PC-3 (cell line): ENCODE data around the gene CRYZL1. TPM values are rescaled to one million over a fixed set of nuclear protein-coding genes. Genes with fewer than 3 reads are reported as not detected.

Experiments used
- ATAC-seq: fragments of 200-7000 bp; cut with Tn5 transposase; 2 replicates; pipeline ENCODE4 v1.9.1; 2020; ENCODE audit warnings: mild to moderate bottlenecking, moderate library complexity
- BruUV-seq: library from RNA; stranded (reverse); fragments of 400-500 nt; replicated peaks from 2 replicates; lab custom pipeline; 2021; lab: Mats Ljungman, UMichigan
- CTCF ChIA-PET: fragments of 300-600 bp; sonication (Branson Sonifier 250); formaldehyde crosslinking; loops from one replicate; lab custom pipeline; 2022; ENCODE audit warnings: antibody characterized with exemption; lab: Charles Lee
- POLR2A ChIA-PET: fragments of 300-600 bp; sonication (Branson Sonifier 250); formaldehyde crosslinking; loops from one replicate; lab custom pipeline; 2022; ENCODE audit warnings: antibody characterized with exemption; ENCODE audit not compliant: unreplicated experiment; lab: Charles Lee
- DNase-seq: peaks from one replicate; pipeline ENCODE4 v3.0.0-alpha.2; 2015
- H2AFZ ChIP-seq: fragments of 300-600 bp; sonication (generic); 2 replicates; pipeline ENCODE4 v1.6.0; 2016; ENCODE audit warnings: antibody characterized with exemption, low read length
- H3F3A ChIP-seq: fragments of 300-600 bp; sonication (generic); one replicate; pipeline ENCODE4 v1.6.0; 2017; ENCODE audit warnings: antibody characterized with exemption, low read length, control low read depth, mild to moderate bottlenecking; ENCODE audit not compliant: unreplicated experiment
- H3K27ac ChIP-seq: fragments of 300-600 bp; sonication (generic); 2 replicates; pipeline ENCODE4 v1.5.1; 2016; ENCODE audit warnings: mild to moderate bottlenecking, low read length
- H3K27me3 ChIP-seq: fragments of 300-600 bp; sonication (generic); 2 replicates; pipeline ENCODE4 v1.6.1; 2016; ENCODE audit warnings: low read length, mixed read lengths
- H3K36me3 ChIP-seq: fragments of 300-600 bp; sonication (generic); 2 replicates; pipeline ENCODE4 v1.6.1; 2016; ENCODE audit warnings: low read depth, mixed run types, low read length, mixed read lengths
- H3K4me1 ChIP-seq: fragments of 300-600 bp; sonication (generic); 2 replicates; pipeline ENCODE4 v1.5.1; 2016; ENCODE audit warnings: low read length; ENCODE audit not compliant: insufficient read depth
- H3K4me2 ChIP-seq: fragments of 300-600 bp; sonication (generic); 2 replicates; pipeline ENCODE4 v1.6.0; 2016; ENCODE audit warnings: low read length
- H3K4me3 ChIP-seq: fragments of 300-600 bp; sonication (generic); 2 replicates; pipeline ENCODE4 v1.5.1; 2016; ENCODE audit warnings: mild to moderate bottlenecking, low read length, mixed read lengths
- H3K79me2 ChIP-seq: fragments of 300-600 bp; sonication (generic); 2 replicates; pipeline ENCODE4 v1.6.1; 2017; ENCODE audit warnings: low read length, mixed read lengths
- H3K9ac ChIP-seq: fragments of 300-600 bp; sonication (generic); 2 replicates; pipeline ENCODE4 v1.6.0; 2016; ENCODE audit warnings: mild to moderate bottlenecking, low read length
- H3K9me2 ChIP-seq: fragments of 300-600 bp; sonication (generic); replicated peaks from 2 replicates; pipeline ENCODE4 v1.6.1; 2016; ENCODE audit warnings: mixed run types, low read length, mixed read lengths
- H3K9me3 ChIP-seq: fragments of 300-600 bp; sonication (generic); 2 replicates; pipeline ENCODE4 v1.6.1; 2016; ENCODE audit warnings: low read length, mixed read lengths
- H4K20me1 ChIP-seq: fragments of 300-600 bp; sonication (generic); 2 replicates; pipeline ENCODE4 v1.6.1; 2016; ENCODE audit warnings: low read length, mixed read lengths
- EZH2 ChIP-seq: fragments of 300-600 bp; sonication (generic); IDR thresholded peaks from one replicate; pipeline ENCODE4 v1.6.1; 2017; ENCODE audit warnings: antibody characterized with exemption, mild to moderate bottlenecking, low read length; ENCODE audit not compliant: unreplicated experiment
- EZH2phosphoT487 ChIP-seq: fragments of 300-600 bp; sonication (generic); IDR thresholded peaks from 2 replicates; pipeline ENCODE4 v1.6.1; 2018; ENCODE audit warnings: mild to moderate bottlenecking, antibody characterized with exemption, low read length, borderline replicate concordance
- intact Hi-C: fragments of 100-400 bp; cut with micrococcal nuclease; formaldehyde crosslinking; loops from 2 replicates; pipeline ENCODE4 v1.9.0; 2023
- total RNA-seq: library from RNA; depleted of rRNA; stranded (reverse); fragments of >200 nt; gene quantifications from 2 replicates; pipeline ENCODE4 v1.2.3, GENCODE V29; 2014
- TF ChIP-seq, protein P1 (sequence below): fragments of 300-600 bp; sonication (generic); conservative IDR thresholded peaks from 2 replicates; pipeline ENCODE4 v1.5.1; 2017; ENCODE audit warnings: antibody characterized with exemption, low read depth, mild to moderate bottlenecking, low read length

CRYZL1 gene
- total RNA-seq, 1 experiment from 2014 or later = 12.4 TPM

DNA sequence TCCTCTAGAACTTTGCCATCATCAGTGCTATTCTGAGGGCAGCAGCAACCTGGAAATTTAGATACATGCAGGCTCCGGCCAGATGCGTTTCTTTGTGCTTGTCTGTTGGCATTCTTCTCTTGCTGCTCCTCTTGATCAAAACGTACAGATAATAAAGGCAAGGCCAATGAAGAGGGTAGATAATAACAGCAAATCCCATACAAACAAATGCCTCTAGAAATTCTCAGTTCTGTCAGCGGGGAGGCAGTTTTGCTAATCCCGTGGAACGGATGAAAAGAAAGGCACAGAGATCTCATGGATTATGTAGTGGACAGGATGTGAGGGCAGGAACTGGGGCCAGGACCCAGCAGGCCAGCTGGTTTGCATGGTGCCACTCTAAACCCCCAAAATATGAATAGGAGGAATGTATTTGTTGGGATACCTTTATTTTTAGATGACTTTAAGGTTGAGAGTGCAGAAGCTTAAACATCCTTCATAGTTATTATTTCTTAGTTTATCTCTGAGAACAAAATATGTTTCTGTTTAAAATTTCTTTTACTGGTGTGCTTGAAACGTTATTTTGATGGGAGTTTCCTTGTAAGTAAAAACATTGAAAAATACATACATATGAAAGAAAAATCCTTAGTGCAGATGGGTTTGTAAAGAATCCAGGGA is 2.2 kb upstream of the CRYZL1 start:
- peak; percentile 22 for DNase-seq
- Histone ChIP-seq H3K36me3 (no peaks in the 10 kb centered on the region), H2AFZ (peak overlapping the region; percentile 79), H3K9me3 (no peaks in the 10 kb centered on the region), H3K4me3 (peak overlapping the region; percentile 91), H3F3A (no peaks in the 10 kb centered on the region), H3K9ac (peak overlapping the region; percentile 59), H3K27me3 (no peaks in the 10 kb centered on the region), H3K79me2 (peaks cover 83% of the 10 kb centered on the region), H3K4me2 (peak overlapping the region; percentile 97), H3K27ac (0 out of 2 replicates have a peak overlapping the region, but pooled peaks have one; percentile 3), H3K4me1 (peaks cover 26% of the 10 kb centered on the region), H3K9me2 (no peaks in the 10 kb centered on the region), H4K20me1 (no peaks in the 10 kb centered on the region)
- ATAC-seq = no peak
- BruUV-seq = TSS peak; percentile 60
- ChIA-PET CTCF (interaction anchor here (0.7 kb wide), 1 partner anchor 38 kb away, joined by 4 read pairs; no protein-coding TSS in a partner anchor), POLR2A (no interaction called here)
- TF ChIP-seq, protein P1, sequence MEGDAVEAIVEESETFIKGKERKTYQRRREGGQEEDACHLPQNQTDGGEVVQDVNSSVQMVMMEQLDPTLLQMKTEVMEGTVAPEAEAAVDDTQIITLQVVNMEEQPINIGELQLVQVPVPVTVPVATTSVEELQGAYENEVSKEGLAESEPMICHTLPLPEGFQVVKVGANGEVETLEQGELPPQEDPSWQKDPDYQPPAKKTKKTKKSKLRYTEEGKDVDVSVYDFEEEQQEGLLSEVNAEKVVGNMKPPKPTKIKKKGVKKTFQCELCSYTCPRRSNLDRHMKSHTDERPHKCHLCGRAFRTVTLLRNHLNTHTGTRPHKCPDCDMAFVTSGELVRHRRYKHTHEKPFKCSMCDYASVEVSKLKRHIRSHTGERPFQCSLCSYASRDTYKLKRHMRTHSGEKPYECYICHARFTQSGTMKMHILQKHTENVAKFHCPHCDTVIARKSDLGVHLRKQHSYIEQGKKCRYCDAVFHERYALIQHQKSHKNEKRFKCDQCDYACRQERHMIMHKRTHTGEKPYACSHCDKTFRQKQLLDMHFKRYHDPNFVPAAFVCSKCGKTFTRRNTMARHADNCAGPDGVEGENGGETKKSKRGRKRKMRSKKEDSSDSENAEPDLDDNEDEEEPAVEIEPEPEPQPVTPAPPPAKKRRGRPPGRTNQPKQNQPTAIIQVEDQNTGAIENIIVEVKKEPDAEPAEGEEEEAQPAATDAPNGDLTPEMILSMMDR = no peak
- no peak for TF ChIP-seq EZH2phosphoT487
- TF ChIP-seq EZH2 = no peak
- intact Hi-C loops = loop anchor here (2.0 kb wide), 2 partner anchors 35 to 117 kb away; no protein-coding TSS in a partner anchor

DNA sequence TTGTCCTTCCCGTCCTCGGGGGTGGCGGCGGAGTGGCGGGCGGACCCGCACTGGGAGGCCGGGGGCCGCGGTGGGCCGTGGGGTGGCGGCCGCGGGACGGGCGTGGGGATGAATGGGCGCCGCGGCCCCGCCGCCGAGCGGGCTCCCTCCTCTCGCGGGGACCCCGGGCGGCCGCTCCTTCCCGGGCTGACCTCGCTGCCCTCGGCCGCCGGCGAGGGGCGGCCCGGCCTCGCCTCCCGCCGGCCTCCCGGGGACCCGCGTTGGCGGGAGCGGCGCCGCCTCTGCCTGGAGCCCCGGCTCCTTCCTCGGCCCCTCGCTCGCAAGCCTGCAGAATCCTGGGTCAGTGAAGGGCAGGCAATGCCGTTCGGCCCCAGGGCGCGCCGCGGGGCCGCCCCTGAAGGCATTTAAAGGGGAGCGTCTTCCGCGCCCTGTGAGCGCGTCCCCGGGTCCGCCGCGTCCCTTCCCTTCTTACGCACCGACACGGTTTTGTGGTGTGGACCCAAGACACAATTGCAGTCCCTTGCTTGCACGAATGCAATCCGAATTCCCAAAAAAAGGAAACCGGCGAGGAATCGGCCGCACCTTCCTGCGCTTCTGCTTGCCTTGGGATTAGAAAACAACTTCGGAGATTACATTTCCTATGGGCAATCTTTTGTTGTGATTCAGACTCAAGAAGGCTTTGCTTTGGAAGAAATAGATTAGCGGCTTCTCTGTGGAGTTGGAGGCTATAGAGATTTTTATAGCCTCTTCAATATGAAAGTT is 1.5 kb upstream of the CRYZL1 start:
- peak; percentile 38 for DNase-seq
- Histone ChIP-seq H3K79me2 (peaks cover 80% of the 10 kb centered on the region), H3K9ac (peak overlapping the region; percentile 59), H2AFZ (peak overlapping the region; percentile 85), H3K9me2 (no peaks in the 10 kb centered on the region), H3K9me3 (no peaks in the 10 kb centered on the region), H3K27ac (0 out of 2 replicates have a peak overlapping the region, but pooled peaks have one; percentile 3), H3K27me3 (no peaks in the 10 kb centered on the region), H3K36me3 (no peaks in the 10 kb centered on the region), H4K20me1 (no peaks in the 10 kb centered on the region), H3F3A (no peaks in the 10 kb centered on the region), H3K4me1 (peaks cover 26% of the 10 kb centered on the region), H3K4me2 (peak overlapping the region; percentile 97), H3K4me3 (peak overlapping the region; percentile 91)
- intact Hi-C loops = loop anchor here (1.0 to 2.0 kb wide), 3 partner anchors 118 to 272 kb away; partner anchors contain the start of gene ATP5PO
- 0 out of 2 replicates have a peak, but pooled peaks have one; percentile 1 for ATAC-seq
- BruUV-seq = no TSS peak
- ChIA-PET POLR2A (no interaction called here), CTCF (interaction anchor here (0.5 kb wide), 1 partner anchor 256 kb away, joined by 7 read pairs; no protein-coding TSS in a partner anchor)
- TF ChIP-seq, protein P1 = no peak
- TF ChIP-seq EZH2phosphoT487 (no peak), EZH2 (no peak)
